ENCODE results near the gene EHMT1. TPM values are rescaled to one million over a fixed set of nuclear protein-coding genes. Genes with fewer than 3 reads are reported as not detected.

EHMT1 gene
- total and polyA plus RNA-seq, 2 of the 13 experiments (the other 11 are each of a cell fraction or from before 2014, with no cell fraction given): 23.0 to 27.1 TPM

DNA sequence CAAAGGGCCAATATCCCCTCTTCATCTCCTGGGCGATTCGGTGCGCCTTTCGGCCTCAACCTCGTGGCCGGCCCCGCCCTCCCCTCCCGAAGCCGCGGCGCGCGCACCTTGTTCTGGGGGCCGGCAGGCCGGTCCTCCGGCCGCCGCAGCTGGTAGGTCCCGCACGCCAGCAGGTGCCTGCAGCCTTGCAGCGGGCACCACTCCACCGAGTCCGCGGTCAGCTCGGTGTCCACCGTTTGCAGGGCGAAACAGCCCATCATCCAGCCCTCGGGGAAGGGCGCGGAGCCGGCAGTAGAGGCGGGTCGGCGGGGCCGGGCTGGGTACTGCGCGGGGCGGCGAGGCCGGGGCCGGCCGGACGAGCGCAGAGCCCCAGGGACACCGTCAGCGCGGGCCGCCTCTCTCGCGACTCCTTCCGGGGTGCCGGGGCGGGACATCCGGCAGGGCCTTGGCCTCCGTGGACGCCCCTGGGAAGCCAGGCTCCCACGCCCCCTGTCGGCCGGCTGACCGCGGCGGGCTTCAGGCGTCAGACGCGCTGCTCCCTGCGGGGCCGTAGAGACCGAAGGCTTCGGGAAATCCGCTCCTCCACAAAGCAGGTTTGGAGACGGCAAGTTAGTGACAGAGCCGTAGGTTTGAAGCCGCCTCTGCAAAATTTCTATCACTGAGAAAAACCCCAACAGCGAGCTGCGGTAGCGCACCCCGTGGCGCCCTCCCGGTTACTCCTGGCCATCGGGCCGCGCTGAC lies 40.1 kb upstream of the EHMT1 start, which contains the start of gene DPH7 (continued):
- TF ChIP-seq, protein P1, sequence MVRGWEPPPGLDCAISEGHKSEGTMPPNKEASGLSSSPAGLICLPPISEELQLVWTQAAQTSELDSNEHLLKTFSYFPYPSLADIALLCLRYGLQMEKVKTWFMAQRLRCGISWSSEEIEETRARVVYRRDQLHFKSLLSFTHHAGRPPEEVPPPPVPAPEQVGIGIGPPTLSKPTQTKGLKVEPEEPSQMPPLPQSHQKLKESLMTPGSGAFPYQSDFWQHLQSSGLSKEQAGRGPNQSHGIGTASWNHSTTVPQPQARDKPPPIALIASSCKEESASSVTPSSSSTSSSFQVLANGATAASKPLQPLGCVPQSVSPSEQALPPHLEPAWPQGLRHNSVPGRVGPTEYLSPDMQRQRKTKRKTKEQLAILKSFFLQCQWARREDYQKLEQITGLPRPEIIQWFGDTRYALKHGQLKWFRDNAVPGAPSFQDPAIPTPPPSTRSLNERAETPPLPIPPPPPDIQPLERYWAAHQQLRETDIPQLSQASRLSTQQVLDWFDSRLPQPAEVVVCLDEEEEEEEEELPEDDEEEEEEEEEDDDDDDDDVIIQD (CRISPR knock-in tag; IDR thresholded peaks at IDR 0.05; ENCODE audit: low read depth): no peak
- TF ChIP-seq, protein P2, sequence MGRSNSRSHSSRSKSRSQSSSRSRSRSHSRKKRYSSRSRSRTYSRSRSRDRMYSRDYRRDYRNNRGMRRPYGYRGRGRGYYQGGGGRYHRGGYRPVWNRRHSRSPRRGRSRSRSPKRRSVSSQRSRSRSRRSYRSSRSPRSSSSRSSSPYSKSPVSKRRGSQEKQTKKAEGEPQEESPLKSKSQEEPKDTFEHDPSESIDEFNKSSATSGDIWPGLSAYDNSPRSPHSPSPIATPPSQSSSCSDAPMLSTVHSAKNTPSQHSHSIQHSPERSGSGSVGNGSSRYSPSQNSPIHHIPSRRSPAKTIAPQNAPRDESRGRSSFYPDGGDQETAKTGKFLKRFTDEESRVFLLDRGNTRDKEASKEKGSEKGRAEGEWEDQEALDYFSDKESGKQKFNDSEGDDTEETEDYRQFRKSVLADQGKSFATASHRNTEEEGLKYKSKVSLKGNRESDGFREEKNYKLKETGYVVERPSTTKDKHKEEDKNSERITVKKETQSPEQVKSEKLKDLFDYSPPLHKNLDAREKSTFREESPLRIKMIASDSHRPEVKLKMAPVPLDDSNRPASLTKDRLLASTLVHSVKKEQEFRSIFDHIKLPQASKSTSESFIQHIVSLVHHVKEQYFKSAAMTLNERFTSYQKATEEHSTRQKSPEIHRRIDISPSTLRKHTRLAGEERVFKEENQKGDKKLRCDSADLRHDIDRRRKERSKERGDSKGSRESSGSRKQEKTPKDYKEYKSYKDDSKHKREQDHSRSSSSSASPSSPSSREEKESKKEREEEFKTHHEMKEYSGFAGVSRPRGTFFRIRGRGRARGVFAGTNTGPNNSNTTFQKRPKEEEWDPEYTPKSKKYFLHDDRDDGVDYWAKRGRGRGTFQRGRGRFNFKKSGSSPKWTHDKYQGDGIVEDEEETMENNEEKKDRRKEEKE (IDR thresholded peaks at IDR 0.05): no peak
- TF ChIP-seq ZNF496 (CRISPR knock-in tag; IDR thresholded peaks at IDR 0.05; ENCODE audit: insufficient replicate concordance) (no peak), KDM2A (CRISPR knock-in tag; IDR thresholded peaks at IDR 0.05; ENCODE audit: borderline replicate concordance, low read depth) (peak; percentile 97), EHMT2 (IDR thresholded peaks at IDR 0.05; ENCODE audit: borderline replicate concordance, low read depth, low read length) (no peak), HOXA7 (CRISPR knock-in tag; IDR thresholded peaks at IDR 0.05) (no peak), ZNF891 (CRISPR knock-in tag; IDR thresholded peaks at IDR 0.05) (no peak), ZNF879 (CRISPR knock-in tag; IDR thresholded peaks at IDR 0.05) (0 out of 2 replicates have a peak, but pooled peaks have one; percentile 15), PAF1 (CRISPR knock-in tag; IDR thresholded peaks at IDR 0.05) (no peak), ZNF333 (CRISPR knock-in tag; IDR thresholded peaks at IDR 0.05; ENCODE audit: borderline replicate concordance) (peak; percentile 52; the same call in 1 of the 2 replicates), ZSCAN29 (CRISPR knock-in tag; conservative IDR thresholded peaks at IDR 0.05) (peak; percentile 86; the same call in 1 of the 2 replicates), HDAC1 (CRISPR knock-in tag; IDR thresholded peaks at IDR 0.05) (peak; percentile 87), ETV6 (CRISPR knock-in tag; conservative IDR thresholded peaks at IDR 0.05) (peak; percentile 66; the same call in 1 of the 2 replicates), HNF4G (IDR thresholded peaks at IDR 0.05; ENCODE audit: borderline replicate concordance, low read depth, low read length) (no peak), HNF4G (CRISPR knock-in tag; IDR thresholded peaks at IDR 0.05; ENCODE audit: borderline replicate concordance, low read depth) (no peak), JARID2 (CRISPR knock-in tag; IDR thresholded peaks at IDR 0.05; ENCODE audit: insufficient replicate concordance) (no peak), RAD51 (IDR thresholded peaks at IDR 0.05; ENCODE audit: borderline replicate concordance) (no peak), TRIM24 (CRISPR knock-in tag; IDR thresholded peaks at IDR 0.05) (no peak)
- TF ChIP-seq, protein P3, sequence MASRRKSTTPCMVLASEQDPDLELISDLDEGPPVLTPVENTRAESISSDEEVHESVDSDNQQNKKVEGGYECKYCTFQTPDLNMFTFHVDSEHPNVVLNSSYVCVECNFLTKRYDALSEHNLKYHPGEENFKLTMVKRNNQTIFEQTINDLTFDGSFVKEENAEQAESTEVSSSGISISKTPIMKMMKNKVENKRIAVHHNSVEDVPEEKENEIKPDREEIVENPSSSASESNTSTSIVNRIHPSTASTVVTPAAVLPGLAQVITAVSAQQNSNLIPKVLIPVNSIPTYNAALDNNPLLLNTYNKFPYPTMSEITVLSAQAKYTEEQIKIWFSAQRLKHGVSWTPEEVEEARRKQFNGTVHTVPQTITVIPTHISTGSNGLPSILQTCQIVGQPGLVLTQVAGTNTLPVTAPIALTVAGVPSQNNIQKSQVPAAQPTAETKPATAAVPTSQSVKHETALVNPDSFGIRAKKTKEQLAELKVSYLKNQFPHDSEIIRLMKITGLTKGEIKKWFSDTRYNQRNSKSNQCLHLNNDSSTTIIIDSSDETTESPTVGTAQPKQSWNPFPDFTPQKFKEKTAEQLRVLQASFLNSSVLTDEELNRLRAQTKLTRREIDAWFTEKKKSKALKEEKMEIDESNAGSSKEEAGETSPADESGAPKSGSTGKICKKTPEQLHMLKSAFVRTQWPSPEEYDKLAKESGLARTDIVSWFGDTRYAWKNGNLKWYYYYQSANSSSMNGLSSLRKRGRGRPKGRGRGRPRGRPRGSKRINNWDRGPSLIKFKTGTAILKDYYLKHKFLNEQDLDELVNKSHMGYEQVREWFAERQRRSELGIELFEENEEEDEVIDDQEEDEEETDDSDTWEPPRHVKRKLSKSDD (CRISPR knock-in tag; IDR thresholded peaks at IDR 0.05; ENCODE audit: low read depth): 0 out of 2 replicates have a peak, but pooled peaks have one; percentile 51
- TF ChIP-seq, protein P4, sequence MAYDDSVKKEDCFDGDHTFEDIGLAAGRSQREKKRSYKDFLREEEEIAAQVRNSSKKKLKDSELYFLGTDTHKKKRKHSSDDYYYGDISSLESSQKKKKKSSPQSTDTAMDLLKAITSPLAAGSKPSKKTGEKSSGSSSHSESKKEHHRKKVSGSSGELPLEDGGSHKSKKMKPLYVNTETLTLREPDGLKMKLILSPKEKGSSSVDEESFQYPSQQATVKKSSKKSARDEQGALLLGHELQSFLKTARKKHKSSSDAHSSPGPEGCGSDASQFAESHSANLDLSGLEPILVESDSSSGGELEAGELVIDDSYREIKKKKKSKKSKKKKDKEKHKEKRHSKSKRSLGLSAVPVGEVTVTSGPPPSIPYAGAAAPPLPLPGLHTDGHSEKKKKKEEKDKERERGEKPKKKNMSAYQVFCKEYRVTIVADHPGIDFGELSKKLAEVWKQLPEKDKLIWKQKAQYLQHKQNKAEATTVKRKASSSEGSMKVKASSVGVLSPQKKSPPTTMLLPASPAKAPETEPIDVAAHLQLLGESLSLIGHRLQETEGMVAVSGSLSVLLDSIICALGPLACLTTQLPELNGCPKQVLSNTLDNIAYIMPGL (CRISPR knock-in tag; IDR thresholded peaks at IDR 0.05; ENCODE audit: borderline replicate concordance in 1 of 2, low read depth in 1 of 2): peak; percentile 93

All from HepG2 (cell line).